Stimulated activated CD4-positive, alpha-beta T cell treated with anti-CD3 and anti-CD28 coated beads, Interleukin-2, amount 100 ng/mL, for 4 hours (primary cell): ENCODE results near the gene GCNT1.

Experiments
- DNase-seq: peaks from one replicate; pipeline ENCODE4 v3.0.0-alpha.2; 2020; ENCODE audit warnings: low read depth

Gene GCNT1

DNA sequence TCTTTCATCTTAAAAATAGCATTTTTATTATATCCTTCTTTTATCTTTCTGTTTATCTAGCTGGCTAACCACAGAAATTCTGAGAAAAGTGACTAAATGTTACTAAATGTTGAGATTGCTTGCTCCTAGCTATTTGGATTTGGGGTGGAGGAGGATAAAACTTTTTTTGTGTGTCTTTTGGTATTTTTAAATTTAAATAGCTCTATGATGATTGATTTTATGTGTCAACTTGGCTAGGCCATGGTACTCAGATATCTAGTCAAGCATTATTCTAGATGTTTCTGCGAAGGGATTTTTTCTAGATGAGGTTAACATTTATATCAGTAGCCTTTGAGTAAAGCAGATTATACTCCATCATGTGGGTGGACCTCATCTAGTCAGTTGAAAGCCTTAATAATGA is 75.0 kb downstream of the GCNT1 start:
- DNase-seq, result no peak

- no peak for DNase-seq
Measured at GRCh38 chr9:76537150-76537646, 78.2 kb downstream of the GCNT1 start.

DNA sequence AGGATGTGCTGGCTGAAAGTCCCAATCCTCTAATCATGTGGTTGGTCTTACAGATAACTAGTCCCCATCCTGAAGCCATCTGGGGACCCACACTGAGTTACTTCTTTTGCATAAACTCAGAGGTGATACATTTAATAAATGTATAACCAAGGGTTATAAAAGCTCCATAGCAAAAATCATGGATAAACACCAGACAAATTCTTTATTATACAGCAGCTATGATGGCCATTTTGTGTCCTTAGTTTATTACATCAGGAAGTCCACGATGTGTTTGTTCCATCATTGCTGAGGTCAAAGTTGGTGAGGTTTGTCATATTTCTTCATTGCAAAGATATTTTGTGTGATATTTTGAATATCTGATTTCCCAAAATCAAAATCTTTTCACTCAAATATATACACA is 80.2 kb downstream of the GCNT1 start:
- no peak for DNase-seq

- DNase-seq, result no peak
Measured at GRCh38 chr9:76542360-76542759, 83.4 kb downstream of the GCNT1 start.

DNA sequence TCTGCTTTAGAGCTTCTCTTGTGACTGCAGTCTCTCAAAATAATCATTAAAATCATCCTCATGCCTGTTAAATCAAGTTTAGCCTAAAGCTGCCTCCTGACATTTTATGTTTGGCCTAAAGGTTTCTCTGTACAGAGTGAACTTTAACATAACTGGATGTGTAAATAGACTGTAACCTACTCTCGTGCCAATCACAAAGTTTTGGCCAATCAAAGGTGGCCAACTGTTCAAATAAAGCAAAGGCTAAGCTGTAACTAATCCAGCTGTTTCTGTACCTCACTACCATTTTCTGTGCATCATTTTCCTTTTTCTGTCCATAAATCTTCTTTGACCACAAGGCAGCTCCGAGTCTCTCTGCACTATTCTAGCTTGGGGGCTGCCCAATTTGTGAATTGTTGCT is 86.2 kb downstream of the GCNT1 start:
- no peak for DNase-seq

DNA sequence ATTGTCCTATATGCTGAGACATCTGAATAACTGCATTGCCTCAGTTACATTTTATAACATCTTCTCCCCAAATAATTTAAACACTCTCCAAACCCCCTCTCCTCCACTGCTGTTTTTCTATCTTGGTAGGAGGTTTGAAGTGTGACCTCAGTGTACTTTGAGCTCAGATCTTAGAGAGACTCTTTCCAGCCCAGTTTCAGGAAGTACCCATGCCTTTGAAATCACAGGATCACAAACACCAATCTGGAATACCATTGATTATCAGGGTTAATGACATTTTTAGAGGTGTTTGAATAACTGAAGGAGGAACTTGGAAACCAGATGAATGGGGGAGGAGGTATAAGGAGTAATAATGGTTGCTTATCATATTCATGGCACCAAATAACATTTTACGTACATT is 93.2 kb downstream of the GCNT1 start:
- DNase-seq, result no peak

DNA sequence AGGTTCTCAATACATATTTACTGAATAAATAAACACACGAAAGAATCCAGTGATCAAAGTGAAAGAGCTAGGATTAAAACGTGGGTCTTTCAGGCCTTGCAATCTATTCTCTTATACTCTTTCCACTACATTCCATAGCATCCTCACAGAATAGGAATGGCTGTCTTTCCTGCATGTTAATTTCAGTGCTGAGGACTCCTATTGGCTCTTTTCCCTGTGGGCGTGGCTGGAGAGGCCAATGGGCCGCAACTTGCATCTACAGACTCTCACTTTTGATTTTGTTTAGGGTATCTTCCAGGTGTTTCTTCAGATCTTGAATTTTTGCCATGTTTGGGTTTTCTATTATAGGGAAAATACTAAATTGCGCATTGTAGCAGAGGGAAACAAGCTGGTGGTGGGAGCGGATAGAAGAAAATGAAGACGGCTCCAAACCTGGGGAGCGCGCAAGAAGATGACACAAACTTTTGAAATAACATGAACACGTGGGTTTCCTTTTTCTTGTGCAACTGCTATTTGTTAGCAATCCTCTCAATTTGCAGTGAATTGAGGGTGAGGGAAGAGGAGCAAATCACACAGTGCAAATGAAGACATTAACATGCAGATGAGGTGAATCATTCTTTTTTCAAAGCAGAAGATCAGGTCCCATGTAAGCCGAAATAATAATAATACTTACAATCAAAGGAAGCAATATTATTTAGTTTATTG is 93.9 kb downstream of the GCNT1 start:
- no peak for DNase-seq

DNA sequence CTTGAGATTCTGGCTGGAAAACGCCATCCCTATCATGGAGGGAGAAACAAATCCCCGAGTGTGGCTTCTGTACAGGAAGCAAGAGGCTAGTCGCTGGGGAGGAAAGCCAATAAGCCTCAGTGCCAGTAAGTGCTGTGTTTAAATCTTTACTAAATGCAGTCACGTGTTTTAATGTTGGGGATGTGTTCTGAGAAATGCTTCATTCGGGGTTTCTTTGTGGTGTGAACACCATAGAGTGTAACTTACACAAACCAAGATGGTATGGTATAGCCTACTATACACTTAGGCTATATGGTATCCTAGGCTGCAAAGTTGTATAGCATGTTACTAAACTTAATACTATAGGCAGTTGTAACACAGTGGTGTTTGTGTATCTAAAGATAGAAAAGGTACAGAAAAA is 94.7 kb downstream of the GCNT1 start:
- DNase-seq, result no peak
